HG02798 (cell line): ENCODE measurements around the gene NDUFA12.

ENCODE experiments used
- ATAC-seq: cut with Tn5 transposase; IDR thresholded peaks from one replicate; pipeline ENCODE4 v1.9.1; 2021; ENCODE audit warnings: mild to moderate bottlenecking; ENCODE audit not compliant: unreplicated experiment, poor library complexity

Gene NDUFA12

GRCh38 chr12:94983321-94983720, 20.2 kb downstream of the NDUFA12 start:
- ATAC-seq = no peak

DNA sequence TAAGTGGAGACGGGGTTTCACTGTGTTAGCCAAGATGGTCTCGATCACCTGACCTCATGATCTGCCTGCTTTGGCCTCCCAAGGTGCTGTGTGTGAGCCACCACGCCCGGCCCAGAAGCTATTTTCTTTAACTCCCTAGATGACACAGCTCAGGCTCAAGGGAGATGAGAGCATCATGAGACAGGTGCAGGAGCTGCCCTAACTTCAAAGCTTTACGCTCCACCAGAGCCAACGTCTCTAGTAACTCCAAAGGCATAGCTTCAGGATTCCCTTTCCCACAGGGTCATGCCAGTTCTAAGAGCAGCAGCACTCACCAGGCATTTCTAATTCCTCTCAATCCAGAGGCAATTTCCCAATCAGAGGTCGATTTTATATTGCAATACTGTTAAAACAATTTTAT, 21.0 kb downstream of the NDUFA12 start:
- no peak for ATAC-seq

DNA sequence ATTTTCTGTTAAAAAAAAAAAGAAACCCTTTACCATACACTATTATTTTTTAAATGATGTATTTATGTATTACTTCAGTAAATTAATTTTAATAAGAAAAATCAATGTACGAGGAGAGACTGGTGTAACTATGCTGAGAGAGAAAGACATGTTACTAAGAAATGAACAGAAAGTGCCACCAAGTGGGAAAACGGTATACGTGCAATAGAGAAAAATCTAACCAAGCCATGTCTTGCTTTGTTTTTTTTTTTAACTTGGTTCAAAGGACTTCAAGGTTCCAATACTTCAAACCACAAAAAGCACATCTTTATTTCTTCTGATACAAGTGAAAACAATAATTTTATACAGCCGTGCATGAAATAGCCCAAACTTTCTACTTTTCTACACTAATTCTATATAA, 22.9 kb downstream of the NDUFA12 start:
- ATAC-seq = no peak

DNA sequence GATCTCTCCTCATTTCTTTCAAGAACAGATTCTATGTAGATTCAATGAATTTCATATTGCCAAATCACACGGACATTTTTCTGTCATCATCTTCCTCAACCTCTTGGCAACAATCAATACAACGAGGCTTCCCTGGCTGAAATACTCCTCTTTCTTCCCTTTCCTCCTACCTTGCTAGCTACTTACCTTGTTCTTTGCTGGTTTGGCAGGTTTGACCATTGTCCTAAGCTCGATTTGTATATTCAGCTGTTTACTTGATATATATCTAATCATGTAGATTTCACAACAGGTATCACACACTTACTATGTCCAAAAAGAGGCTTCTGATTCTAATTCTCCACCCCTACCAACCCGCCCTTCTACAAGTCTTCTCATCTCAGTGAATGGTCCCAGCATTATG, 23.6 kb downstream of the NDUFA12 start:
- ATAC-seq = no peak

GRCh38 chr12:94977766-94978468, 25.6 kb downstream of the NDUFA12 start:
- ATAC-seq = no peak

GRCh38 chr12:94973221-94973620, 30.3 kb downstream of the NDUFA12 start:
- ATAC-seq = no peak

- no peak for ATAC-seq
These were observed 30.7 kb downstream of the NDUFA12 start for GRCh38 chr12:94972795-94973194.

- ATAC-seq = no peak
These were observed 31.6 kb downstream of the NDUFA12 start for GRCh38 chr12:94971923-94972322.

DNA sequence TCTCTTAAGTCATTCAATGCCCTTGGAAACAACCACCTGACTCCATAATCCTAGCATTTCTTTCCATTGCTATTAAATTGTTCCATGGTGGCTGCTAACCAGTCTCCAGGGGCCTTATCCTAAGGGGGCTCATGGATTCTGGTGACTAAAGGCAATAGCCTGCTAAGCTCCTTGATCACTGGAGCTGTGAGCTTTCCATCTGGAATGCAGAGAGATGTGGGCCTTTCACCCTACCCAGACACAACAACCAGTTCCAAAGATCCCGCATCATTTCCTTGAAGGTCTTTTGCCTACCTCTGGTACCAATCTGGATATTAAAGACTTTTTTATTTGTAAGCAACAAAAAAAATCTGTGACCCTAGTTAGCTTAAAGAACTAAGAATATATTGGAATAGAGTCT, 32.9 kb downstream of the NDUFA12 start:
- no peak for ATAC-seq

- ATAC-seq = no peak
These were observed 34.1 kb downstream of the NDUFA12 start for GRCh38 chr12:94969424-94969823.

GRCh38 chr12:94965982-94966630, 37.4 kb downstream of the NDUFA12 start:
- ATAC-seq = no peak

- ATAC-seq = no peak
These were observed 39.8 kb downstream of the NDUFA12 start for GRCh38 chr12:94963649-94964048.

GRCh38 chr12:94962670-94963069, 40.8 kb downstream of the NDUFA12 start:
- no peak for ATAC-seq

DNA sequence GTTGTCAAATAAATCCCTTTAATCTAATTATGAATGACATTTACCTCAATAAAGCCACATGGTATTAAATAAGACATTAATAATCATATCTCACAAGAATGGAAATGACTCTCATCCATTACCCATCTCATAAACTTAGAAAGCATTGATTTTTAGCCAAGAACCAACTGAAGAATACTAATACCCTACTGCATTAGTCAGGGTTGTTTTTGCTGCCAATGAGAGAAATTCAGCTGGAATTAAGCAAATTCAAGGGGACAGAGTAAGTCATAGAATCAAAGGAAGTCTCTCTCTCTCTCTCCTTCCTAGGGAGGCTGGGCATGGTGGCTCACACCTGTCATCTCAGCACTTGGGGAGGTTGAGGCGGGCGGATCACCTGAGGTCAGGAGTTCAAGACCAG, 41.6 kb downstream of the NDUFA12 start:
- ATAC-seq = no peak

DNA sequence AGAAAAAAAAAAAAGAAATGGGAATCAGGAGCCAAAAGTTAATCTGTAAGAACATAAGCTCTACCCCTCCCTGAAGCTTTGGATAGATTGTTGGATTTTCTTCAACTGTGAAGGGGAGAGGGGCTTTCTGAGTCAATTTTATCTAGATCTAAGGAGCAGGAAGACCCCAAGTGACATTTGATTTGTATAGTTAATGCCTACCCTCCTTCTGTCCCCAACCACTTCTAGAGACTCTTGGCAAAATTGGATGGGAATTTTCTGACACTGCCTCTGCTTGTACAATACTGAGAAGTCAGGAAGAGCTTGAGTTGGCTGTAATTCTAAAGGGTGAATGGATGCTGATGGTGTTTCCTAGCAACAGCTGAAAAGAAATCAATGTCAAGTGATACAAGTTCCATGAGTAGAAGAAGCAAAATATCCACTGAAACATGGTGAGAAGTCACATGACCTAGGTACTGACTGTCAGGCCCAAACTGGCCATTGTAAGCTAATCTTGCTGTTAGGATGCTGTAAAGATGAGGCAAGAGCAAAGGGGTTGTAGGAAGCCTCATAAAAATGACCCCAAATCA, 42.2 kb downstream of the NDUFA12 start:
- no peak for ATAC-seq

DNA sequence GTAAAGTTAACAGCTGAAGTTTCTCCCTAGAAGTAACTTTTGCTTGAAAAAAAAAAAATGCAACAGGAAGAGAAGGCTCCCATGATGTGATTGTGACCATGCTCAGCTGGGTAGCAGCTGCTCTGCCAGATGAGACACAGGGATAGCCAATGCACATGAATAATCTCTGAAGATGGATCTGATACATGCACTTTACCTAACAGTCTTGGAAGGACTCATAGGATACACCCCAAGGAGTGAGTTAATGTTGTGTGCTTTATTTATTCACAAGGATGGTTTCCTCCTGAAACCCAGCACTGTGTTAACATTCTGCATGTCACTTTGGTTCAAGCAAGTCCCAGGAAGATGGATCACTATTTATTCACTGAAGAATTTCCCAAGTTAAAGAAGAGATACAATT, 46.5 kb downstream of the NDUFA12 start:
- ATAC-seq = no peak

GRCh38 chr12:94954948-94955592, 48.4 kb downstream of the NDUFA12 start:
- ATAC-seq = no peak

DNA sequence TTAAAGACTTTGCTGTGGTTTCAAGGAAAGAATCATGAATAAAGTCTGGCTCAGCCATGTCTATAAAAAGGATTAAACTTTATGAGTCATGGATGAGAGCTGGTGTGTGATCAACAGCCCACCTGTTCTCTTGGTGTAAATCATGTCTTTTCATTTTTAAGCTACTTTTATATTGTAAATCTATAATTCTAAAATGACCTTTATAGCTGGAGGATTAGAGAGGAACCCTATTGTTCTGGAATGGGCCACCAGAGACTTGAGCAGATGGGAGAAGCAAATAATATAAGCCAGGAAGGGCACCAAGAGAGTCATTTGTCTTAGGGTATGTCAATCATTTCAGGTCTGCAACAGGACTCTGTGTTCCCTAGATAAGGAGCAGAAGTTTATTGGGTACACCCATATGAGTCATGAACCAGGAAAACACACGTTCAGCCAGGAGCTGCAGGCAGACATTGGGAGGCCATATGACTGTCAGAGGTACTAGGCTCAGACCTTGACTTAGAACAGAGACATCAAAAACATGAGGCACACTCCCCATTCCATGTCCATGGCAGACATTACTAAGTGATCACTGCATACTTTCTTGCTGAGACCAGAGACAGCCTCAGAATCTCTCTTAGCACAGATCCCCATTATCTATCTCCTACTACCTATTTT, 49.3 kb downstream of the NDUFA12 start:
- no peak for ATAC-seq

GRCh38 chr12:94952325-94952724, 51.2 kb downstream of the NDUFA12 start:
- no peak for ATAC-seq

DNA sequence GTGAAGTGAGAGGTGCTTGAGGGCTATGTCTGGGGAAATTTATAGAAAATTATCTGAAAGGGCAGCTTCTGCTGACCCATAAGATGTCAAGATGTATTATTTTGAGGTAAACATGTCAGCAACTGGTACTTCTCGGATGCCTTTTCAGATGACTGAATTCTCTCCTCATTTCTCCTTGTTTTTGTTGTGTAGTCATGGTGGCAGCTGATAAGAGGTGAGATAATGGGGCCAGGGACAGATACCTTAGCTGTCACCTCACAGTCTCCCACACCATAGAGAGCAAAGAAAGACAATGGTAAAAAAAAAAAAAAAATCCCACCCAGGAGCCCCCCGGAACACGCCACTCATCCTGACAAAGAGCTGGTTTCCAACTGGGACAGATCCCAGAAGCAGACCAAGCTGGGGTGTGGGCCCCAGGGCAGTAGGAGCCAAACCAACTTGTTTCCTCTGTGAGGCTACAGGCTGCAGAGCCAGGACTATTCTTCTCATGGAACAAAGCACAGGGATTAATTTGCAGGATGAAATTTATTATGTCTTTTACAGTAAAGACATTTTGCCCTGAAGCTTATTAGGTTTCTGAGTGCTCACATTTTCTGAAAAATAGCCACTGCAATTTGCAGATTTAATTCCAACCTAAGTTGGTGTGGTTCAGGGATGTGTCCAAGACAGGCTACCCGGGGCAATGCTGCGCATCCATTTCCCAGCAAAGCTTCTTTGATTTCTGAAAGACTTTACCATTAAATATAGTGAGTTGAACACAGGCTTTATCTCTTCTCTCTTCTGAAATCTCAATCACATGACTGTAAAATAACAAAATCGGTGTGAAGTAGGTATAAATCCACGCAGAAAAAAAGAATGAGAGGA, 52.2 kb downstream of the NDUFA12 start:
- no peak for ATAC-seq
